ENCODE results near the gene STAM2.
"Not testable (repeated sequence)": the region's sequence is repeated elsewhere in the genome, so short reads cannot be mapped to it uniquely, and the experiment has no call there.

DNA sequence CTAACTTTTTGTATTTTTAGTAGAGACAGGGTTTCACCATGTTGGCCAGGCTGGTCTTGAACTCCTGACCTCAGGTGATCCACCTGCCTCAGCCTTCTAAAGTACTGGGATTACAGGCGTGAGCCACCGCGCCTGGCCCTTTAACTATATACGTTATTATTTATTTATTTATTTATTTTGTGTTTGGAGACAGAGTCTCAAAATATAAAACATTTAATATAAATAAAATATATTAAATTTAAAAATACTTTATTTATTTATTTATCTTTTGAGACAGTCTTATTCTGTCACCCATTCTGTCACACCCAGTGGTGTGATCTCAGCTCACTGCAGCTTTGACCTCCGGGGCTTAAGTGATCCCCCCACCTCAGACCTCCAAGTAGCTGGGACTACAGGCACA, 11.2 kb upstream of the STAM2 start:
- TF ChIP-seq, protein P1, sequence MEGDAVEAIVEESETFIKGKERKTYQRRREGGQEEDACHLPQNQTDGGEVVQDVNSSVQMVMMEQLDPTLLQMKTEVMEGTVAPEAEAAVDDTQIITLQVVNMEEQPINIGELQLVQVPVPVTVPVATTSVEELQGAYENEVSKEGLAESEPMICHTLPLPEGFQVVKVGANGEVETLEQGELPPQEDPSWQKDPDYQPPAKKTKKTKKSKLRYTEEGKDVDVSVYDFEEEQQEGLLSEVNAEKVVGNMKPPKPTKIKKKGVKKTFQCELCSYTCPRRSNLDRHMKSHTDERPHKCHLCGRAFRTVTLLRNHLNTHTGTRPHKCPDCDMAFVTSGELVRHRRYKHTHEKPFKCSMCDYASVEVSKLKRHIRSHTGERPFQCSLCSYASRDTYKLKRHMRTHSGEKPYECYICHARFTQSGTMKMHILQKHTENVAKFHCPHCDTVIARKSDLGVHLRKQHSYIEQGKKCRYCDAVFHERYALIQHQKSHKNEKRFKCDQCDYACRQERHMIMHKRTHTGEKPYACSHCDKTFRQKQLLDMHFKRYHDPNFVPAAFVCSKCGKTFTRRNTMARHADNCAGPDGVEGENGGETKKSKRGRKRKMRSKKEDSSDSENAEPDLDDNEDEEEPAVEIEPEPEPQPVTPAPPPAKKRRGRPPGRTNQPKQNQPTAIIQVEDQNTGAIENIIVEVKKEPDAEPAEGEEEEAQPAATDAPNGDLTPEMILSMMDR (IDR thresholded peaks at IDR 0.05) = not testable (repeated sequence)
- TF ChIP-seq POLR2A (IDR thresholded peaks at IDR 0.05) = not testable (repeated sequence)

Measured in body of pancreas (tissue), 4 donors.